Spleen (tissue), 7 donors: ENCODE results near the gene MUSK.

ENCODE experiments used
- CTCF ChIP-seq, 11 experiments: fragments of 200-600 bp in 7 of 11; fragments of 450-650 bp in 4 of 11; sonication (generic) in 4 of 11; IDR thresholded peaks in 8 of 11; conservative IDR thresholded peaks in 3 of 11; 1 replicate in 7 of 11; 2 replicates in 4 of 11; pipeline versions ENCODE4 v1.4.0 to v1.8.0; 2016 to 2021; ENCODE audit warnings: antibody characterized with exemption in 11 of 11, inconsistent platforms in 4 of 11, mild to moderate bottlenecking in 1 of 11
- POLR2AphosphoS5 ChIP-seq, 3 donors: sonication (generic); formaldehyde crosslinking; IDR thresholded peaks; one replicate each; pipeline ENCODE4 v1.5.1; 2017; ENCODE audit warnings: antibody characterized with exemption in 3 of 3
- donor health status: DM: no; HTN: no; CAD: no; lungs with moderate emphysema.
- donor health status: DM: no; HTN: no; CAD: no.
- donor health status: DM: no; HTN: no; CAD: no.

GRCh38 chr9:110815361-110815760, 146.8 kb downstream of the MUSK start:
- TF ChIP-seq POLR2AphosphoS5 (IDR thresholded peaks at IDR 0.05) (no peak), CTCF (IDR thresholded peaks at IDR 0.05 in 8 of 11, conservative IDR thresholded peaks at IDR 0.05 in 3 of 11) (no peak)
